HFF-Myc (cell line): ENCODE data around the gene DYNLRB2.
A peak's percentile ranks its signal among the peaks of the same experiment; 100 is the strongest.

Source experiments
- DNase-seq: peaks from one replicate; pipeline ENCODE4 v3.0.0-alpha.2; 2011; ENCODE audit warnings: low read depth; ENCODE audit errors: extremely low read depth
- H3K4me3 ChIP-seq: replicated peaks from 2 replicates; pipeline ENCODE4 v1.5.1; 2011; ENCODE audit warnings: low read depth, mild to moderate bottlenecking, control low read depth, low read length
- TF ChIP-seq, protein P1 (sequence below): IDR thresholded peaks from 2 replicates; pipeline ENCODE4 v1.5.1; 2012; ENCODE audit warnings: mild to moderate bottlenecking, low read depth, low read length, control low read depth; ENCODE audit errors: missing control alignments

The DYNLRB2 gene

GRCh38 chr16:80540516-80541305 lies at the start of gene DYNLRB2:
Gene DYNLRB2, plus strand, starts transcription at chr16:80540993. Its CDS starts 84 bp downstream, at chr16:80541077.
- TF ChIP-seq, protein P1, sequence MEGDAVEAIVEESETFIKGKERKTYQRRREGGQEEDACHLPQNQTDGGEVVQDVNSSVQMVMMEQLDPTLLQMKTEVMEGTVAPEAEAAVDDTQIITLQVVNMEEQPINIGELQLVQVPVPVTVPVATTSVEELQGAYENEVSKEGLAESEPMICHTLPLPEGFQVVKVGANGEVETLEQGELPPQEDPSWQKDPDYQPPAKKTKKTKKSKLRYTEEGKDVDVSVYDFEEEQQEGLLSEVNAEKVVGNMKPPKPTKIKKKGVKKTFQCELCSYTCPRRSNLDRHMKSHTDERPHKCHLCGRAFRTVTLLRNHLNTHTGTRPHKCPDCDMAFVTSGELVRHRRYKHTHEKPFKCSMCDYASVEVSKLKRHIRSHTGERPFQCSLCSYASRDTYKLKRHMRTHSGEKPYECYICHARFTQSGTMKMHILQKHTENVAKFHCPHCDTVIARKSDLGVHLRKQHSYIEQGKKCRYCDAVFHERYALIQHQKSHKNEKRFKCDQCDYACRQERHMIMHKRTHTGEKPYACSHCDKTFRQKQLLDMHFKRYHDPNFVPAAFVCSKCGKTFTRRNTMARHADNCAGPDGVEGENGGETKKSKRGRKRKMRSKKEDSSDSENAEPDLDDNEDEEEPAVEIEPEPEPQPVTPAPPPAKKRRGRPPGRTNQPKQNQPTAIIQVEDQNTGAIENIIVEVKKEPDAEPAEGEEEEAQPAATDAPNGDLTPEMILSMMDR, result no peak
- H3K4me3 ChIP-seq, result peak within 1 kb of the TSS; percentile 53
- DNase-seq, result peak; percentile 56

- no peak overlapping the region for H3K4me3 ChIP-seq
- DNase-seq, result no peak
- TF ChIP-seq, protein P1, result no peak
Observed at GRCh38 chr16:80500116-80500859, 40.5 kb upstream of the DYNLRB2 start.

DNA sequence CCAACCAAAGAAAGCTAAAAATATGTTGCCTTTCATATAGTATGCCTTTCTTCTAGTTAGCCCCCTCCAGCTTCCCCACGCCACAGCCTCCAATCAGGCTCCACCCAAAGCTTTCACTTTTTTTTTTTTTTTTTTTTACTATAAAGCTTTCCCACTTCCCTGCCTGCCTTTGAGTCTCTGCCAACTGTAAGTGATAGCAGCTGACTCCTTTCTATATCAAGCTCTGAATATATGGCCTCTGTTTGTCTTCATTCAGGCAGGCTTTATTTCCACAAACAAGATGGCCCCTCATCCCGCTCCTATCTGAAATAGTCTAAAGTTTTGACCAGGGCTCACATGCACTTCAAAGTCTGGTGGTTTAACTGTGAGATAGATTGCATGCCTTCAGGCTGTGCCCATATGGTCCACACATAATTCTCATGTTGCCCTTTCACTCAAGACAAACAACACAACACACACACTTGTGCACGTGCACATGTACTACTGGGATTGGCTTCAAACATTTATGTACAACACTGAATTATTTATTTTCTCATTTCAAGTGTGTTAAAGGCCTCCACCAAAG lies 39.8 kb upstream of the DYNLRB2 start:
- TF ChIP-seq, protein P1, result no peak
- no peak for DNase-seq
- H3K4me3 ChIP-seq, result no peak overlapping the region

DNA sequence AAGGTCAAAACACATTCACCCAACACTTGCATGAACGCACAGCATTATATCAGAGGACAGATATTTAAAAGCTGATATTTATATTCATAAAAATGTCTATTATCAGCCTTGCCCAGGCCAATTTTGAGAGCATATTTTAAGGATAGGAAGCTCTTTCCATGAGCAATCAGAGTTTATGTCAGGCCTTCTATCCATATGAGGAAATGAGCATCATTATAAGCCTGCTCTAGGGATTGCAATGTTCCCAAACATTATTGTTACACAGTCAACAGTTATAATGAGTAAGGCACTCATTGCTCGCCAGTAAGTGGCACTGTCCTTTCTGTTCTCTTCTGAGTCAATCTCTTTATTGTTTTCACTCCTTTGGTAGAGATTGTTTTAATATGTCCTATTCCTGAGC lies 37.7 kb upstream of the DYNLRB2 start:
- no peak for DNase-seq
- TF ChIP-seq, protein P1, result no peak
- H3K4me3 ChIP-seq, result no peak overlapping the region

GRCh38 chr16:80507538-80507937 lies 33.3 kb upstream of the DYNLRB2 start:
- TF ChIP-seq, protein P1, result no peak
- no peak for DNase-seq
- no peak overlapping the region for H3K4me3 ChIP-seq

- DNase-seq, result no peak
- TF ChIP-seq, protein P1, result no peak
Observed at GRCh38 chr16:80509872-80510271, 30.9 kb upstream of the DYNLRB2 start.

More at GRCh38 chr16:80509872-80510271, 30.9 kb upstream of the DYNLRB2 start:
- H3K4me3 ChIP-seq, result no peak overlapping the region
